Right hindlimb (tissue), 1 donor: ENCODE measurements around the gene DDX23.
"Not testable (repeated sequence)": the region's sequence is repeated elsewhere in the genome, so short reads cannot be mapped to it uniquely, and the experiment has no call there.

ENCODE experiments used
- DNase-seq: peaks from one replicate; pipeline ENCODE4 v3.0.0-alpha.2; 2018

The DDX23 gene

DNA sequence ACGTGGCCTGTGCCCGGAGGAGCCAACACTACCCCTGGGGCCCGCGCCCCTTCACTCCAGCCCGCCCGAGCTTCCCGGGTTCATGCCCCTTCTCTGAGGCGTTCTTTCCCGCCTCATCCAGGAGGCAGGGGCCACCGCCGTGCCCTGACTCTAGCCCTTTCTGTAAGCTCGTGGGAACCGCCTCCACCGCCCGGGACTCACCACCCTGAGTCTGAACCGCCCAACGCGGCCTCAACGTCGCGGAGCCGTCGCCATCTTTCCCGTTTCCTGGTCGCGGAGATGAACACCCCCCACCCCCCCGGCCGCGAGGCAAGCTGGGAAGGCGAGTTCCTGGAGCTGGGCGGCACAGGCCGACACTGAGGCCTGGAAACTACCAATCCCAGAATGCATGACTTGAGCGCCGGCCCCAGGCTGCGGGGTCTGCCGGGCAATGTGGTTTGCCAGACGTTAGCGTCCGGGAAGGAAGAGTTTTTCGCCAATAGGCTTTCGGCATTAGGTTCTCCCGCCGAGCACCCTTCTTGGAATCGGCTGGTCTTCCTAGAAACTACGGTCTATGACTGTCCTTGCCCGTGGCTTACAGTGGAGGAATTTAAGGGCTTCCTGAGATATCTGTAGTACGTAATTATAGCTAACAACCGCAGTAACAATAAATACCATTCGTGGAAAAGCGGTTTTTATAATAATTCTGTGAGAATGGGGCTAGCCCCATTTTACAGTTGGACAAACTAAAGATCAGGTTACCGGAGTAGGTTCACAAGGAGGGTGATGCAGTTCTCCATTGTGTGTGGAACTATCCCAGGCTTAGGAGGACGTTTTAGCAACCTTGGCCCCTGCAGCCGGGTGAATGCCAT, at the start of gene DDX23:
TSS of gene DDX23 (minus strand) at position 281 of the 851 bp plus-strand sequence. CDS start 6,381 bp downstream, outside the sequence.
- DNase-seq = peak; percentile 98

DNA sequence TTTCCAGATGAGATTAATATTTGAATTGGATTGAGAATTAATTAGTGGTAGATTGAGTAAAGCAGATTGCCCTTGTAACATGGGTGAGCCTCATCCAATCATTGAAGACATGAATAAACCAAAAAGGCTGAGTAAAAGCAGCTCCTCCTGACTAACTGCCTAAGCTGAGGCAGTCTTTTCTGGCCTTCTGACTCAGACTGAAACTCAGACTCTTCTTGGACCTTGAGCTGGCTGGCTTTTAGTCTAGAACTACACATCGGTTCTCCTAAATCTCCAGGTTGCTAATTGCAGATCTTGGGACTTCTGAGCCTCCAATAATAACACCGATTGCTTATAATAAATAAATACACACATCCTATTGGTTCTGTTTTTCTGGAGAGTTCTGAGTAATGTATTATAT, 49.3 kb upstream of the DDX23 start:
- DNase-seq = no peak

DNA sequence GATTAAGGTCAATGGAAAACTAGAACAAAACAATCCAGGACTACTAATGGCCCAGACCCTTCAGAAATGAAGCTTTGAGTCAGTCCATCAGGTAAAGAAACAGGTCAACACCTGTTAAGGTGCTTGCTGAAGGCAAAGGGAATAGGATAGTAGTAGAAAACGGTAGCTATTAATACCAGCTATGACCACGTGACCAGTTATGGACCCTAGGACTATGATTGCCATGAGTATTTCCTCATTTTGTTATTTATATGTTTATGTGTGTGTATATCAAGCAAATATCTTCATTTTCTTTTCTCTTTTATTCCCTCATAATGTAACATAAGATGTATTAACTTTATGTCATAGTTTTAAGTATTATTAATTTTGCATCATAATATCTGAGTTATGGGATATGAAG, 47.7 kb upstream of the DDX23 start:
- DNase-seq = no peak

DNA sequence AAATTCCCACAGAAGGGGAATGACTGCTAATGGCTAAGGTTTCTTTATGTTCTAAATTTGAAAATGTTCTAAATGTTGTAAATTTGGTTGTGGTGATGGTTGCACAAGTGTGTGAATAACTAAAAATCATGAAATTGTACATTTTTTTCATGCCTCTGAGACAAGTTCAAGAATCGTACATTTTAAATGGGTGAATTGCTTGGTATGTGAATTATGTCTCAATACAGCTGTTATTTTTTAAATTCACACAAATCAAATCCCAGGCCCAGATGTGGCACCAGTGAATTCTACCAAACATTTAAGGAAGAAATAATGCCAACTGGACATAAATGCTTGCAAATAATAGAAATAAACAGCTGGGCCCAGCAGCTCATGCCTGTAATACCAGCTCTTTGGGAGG, 42.3 kb upstream of the DDX23 start:
- DNase-seq = no peak

- peak; percentile 88 for DNase-seq
Observed at GRCh38 chr12:48890657-48891418, 38.9 kb upstream of the DDX23 start.

- no peak for DNase-seq
Observed at GRCh38 chr12:48889679-48890078, 37.7 kb upstream of the DDX23 start.

DNA sequence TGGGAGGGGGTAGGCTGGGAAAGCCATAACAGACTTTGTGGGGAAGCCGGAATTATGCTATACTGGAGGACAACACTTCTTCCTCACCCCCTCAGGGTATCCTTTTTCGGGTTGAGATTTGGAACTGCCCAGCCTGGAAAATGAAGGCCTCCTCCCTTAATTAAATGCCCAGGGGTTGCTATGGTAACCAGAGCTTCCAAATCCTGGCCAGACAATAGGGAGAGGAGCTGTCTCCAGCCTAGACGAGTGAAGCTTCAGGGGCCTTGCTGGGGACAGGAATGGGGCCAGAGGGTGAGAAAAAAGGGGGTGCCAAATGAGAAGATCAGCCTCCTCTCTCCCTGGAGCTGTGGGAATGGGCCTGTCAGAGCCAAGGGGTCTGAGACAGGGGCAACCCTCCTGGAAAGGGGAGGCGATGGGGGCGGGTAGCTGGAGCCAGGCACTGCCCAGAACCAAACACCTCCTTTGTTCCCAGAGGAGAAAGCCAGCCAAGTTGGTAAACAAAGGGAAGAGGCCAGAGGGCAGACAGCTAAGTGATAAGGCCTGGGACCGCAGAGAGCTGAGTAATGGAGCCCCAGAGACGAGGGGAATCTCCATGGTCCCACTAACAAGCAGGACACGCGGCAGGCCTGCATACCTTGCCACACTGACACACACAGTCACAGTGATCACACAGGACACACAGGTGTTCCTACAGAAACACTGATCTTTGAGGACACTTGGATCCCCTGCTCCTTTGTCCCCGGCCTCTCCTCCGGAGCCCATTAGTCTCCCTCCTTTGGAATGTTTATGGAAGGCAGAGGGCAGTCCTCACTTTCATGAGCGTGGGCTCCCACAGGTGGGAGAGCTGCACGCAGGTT, 31.6 kb upstream of the DDX23 start:
- DNase-seq = no peak

DNA sequence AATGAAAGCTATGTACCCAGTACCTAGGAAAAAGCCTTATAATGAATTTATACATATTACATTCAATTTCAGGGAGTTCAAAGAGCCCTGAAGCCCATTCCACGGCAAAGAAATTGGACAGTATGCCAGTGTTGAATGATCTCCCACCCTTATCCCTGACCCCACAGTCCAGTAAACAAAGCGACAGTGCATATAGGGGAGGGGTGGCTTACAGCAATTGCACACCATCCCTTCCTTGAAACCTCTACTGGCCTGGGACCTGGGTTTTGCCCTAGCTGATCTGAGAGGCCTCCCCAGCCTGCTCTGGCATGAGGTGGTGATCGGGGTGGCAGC, 31.0 kb upstream of the DDX23 start:
- no peak for DNase-seq

DNA sequence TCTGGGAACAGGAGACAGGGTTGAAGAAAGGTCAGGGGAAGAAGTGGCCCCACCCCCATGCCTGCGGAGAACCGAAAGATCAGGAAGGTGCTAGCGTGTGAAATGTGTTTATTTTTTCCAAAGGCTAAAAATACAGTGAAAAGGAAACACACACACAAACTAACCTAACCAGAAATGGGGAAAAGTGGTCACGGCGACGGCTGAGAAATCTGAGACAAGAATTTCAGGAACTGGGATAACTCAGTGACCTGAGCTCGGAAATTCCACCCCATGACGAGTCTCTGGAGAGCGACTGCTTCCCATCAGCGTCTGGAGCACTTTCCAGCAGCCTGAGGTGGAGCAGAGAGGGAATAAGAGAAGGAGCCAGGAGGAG, 30.3 kb upstream of the DDX23 start:
- DNase-seq = peak; percentile 50

DNA sequence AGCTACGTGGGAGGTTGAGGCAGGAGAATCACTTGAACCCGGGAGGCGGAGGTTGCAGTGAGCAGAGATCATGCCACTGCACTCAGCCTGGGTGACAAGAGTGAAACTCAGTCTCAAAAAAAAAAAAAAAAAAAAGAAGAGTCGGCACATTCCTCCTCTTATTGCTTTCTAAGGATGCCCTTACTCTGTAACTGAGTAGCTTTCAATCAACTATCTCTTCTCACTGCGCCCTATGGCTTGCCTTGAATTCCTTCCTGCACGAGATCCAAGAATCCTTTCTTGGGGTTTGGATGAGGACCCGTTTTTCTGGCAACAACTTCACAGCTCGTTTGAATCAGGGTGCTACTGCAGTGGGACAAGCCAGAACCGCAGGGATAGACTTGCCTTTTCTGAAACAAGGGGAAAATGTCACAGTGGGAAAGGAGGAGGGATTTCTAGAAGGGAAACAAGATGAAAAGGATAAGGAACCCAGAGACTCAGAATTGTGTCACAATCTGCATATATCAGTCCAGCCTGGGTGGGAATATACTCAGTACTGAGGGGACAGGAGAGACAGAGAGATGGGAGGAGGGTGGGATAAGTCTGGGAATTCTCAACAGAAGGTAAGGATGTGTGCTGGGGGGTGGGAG, 29.8 kb upstream of the DDX23 start:
- DNase-seq = no peak

- no peak for DNase-seq
Observed at GRCh38 chr12:48880647-48881046, 28.7 kb upstream of the DDX23 start.

GRCh38 chr12:48878548-48878947, 26.6 kb upstream of the DDX23 start:
- no peak for DNase-seq

GRCh38 chr12:48875944-48876515, 24.1 kb upstream of the DDX23 start:
- no peak for DNase-seq

DNA sequence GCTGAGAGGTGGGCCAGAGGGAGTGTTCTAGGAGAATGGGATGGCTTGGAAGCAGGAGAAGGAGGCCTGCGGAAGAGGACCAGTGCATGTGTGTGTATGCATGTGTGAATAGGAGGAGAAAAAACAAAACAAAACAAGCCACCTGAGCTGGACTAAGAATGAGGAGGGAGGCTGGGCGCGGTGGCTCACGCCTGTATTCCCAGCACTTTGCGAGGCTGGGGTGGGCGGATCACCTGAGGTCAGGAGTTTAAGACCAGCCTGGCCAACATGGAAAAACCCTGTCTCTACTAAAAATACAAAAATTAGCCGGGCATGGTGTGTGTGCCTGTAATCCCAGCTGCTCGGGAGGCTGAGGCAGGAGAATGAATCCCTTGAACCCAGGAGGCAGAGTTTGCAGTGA, 21.6 kb upstream of the DDX23 start:
- DNase-seq = not testable (repeated sequence)

- no peak for DNase-seq
Observed at GRCh38 chr12:48873096-48873495, 21.1 kb upstream of the DDX23 start.

GRCh38 chr12:48869191-48869590, 17.2 kb upstream of the DDX23 start:
- no peak for DNase-seq

DNA sequence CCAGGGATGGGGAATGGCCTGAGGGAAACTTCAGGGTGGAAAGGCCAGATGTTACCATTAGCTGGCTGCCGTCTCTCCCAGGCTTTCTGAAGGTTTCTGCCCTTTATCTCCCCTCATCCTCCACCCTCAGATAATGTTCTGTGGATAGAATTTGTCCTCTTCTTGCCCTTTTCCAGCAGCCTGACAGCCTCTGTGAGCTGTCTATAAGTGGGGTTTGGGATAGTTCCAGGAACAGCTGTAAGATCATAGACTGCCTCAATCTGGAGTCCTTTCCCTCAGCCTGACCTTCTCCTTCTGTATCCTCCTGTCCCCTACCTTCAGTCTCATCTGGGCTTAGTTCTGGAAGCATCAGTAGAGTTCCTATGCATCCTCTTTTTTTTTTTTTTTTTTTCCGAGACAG, 16.5 kb upstream of the DDX23 start:
- DNase-seq = no peak

- no peak for DNase-seq
Observed at GRCh38 chr12:48866052-48866711, 14.2 kb upstream of the DDX23 start.

- peak; percentile 93 for DNase-seq
Observed at GRCh38 chr12:48865281-48866051, 13.5 kb upstream of the DDX23 start, which contains the start of gene RND1. Gene RND1 (minus strand): TSS chr12:48865870. CDS start chr12:48865767, 103 bp downstream.

DNA sequence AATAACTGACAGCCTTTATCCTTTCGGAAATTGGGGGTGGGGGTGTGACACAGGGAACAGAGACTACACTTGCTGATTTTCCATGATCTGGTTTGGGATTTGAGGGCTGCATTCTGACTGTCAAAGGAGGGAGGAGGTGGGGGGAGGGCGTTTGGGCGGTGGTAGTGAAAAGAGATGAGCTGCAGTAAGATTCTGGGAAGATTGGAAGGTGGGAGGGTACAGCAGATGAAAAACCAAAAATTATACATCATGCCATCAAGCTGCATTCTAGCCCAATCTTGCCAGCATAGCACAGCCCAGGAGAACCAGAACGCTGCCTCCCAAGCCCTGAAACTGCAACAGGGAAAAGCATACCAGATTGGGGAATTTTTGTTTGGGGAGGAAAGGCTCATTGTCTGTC, 11.3 kb upstream of the DDX23 start:
- DNase-seq = no peak

GRCh38 chr12:48862760-48863159, 10.8 kb upstream of the DDX23 start:
- DNase-seq = no peak
